IMR-90 (cell line): Measurements from ENCODE around the gene PDRG1.

Source experiments
- BHLHE40 ChIP-seq: fragments of 150-350 bp; IDR thresholded peaks from 2 replicates; pipeline ENCODE4 v1.6.1; 2016; ENCODE audit warnings: mild to moderate bottlenecking, low read depth, low read length
- CEBPB ChIP-seq: IDR thresholded peaks from 2 replicates; pipeline ENCODE4 v1.6.1; 2012; ENCODE audit warnings: low read depth, low read length, improper control_type of control experiment
- FOS ChIP-seq: fragments of 150-350 bp; IDR thresholded peaks from 2 replicates; pipeline ENCODE4 v1.6.1; 2016; ENCODE audit warnings: low read depth, low read length
- MAFK ChIP-seq: IDR thresholded peaks from 2 replicates; pipeline ENCODE4 v1.6.1; 2012; ENCODE audit warnings: low read depth, low read length, improper control_type of control experiment
- MAZ ChIP-seq: IDR thresholded peaks from 2 replicates; pipeline ENCODE4 v1.6.1; 2012; ENCODE audit warnings: low read depth, mild to moderate bottlenecking, low read length, improper control_type of control experiment, moderate library complexity, borderline replicate concordance
- MXI1 ChIP-seq: IDR thresholded peaks from 2 replicates; pipeline ENCODE4 v1.6.1; 2012; ENCODE audit warnings: low read depth, mild to moderate bottlenecking, low read length, moderate library complexity, borderline replicate concordance
- NFE2L2 ChIP-seq: fragments of 150-350 bp; IDR thresholded peaks from 2 replicates; pipeline ENCODE4 v1.6.1; 2016; ENCODE audit warnings: low read depth, mild to moderate bottlenecking, low read length
- POLR2A ChIP-seq: IDR thresholded peaks from 2 replicates; pipeline ENCODE4 v1.6.1; 2012; ENCODE audit warnings: mild to moderate bottlenecking, low read depth, low read length
- RAD21 ChIP-seq: IDR thresholded peaks from 2 replicates; pipeline ENCODE4 v1.6.1; 2012; ENCODE audit warnings: low read length, improper control_type of control experiment
- RFX5 ChIP-seq: IDR thresholded peaks from 2 replicates; pipeline ENCODE4 v1.8.0; 2012; ENCODE audit warnings: low read depth, mild to moderate bottlenecking, low read length, moderate library complexity
- SMC3 ChIP-seq: fragments of 150-350 bp; IDR thresholded peaks from 2 replicates; pipeline ENCODE4 v1.6.1; 2016; ENCODE audit warnings: low read depth, mild to moderate bottlenecking, antibody characterized with exemption, low read length, moderate library complexity
- TF ChIP-seq, protein P1 (sequence below): conservative IDR thresholded peaks from 2 replicates; pipeline ENCODE4 v1.5.1; 2012; ENCODE audit warnings: mild to moderate bottlenecking, low read depth, low read length, improper control_type of control experiment
- TF ChIP-seq, protein P2 (sequence below): fragments of 150-350 bp; IDR thresholded peaks from 2 replicates; pipeline ENCODE4 v1.6.1; 2016; ENCODE audit warnings: low read depth, mild to moderate bottlenecking, low read length, moderate library complexity, borderline replicate concordance
- TF ChIP-seq, protein P3 (sequence below): fragments of 150-350 bp; IDR thresholded peaks from 2 replicates; pipeline ENCODE4 v1.6.1; 2017; ENCODE audit warnings: mild to moderate bottlenecking, antibody characterized with exemption, low read length, low read depth

DNA sequence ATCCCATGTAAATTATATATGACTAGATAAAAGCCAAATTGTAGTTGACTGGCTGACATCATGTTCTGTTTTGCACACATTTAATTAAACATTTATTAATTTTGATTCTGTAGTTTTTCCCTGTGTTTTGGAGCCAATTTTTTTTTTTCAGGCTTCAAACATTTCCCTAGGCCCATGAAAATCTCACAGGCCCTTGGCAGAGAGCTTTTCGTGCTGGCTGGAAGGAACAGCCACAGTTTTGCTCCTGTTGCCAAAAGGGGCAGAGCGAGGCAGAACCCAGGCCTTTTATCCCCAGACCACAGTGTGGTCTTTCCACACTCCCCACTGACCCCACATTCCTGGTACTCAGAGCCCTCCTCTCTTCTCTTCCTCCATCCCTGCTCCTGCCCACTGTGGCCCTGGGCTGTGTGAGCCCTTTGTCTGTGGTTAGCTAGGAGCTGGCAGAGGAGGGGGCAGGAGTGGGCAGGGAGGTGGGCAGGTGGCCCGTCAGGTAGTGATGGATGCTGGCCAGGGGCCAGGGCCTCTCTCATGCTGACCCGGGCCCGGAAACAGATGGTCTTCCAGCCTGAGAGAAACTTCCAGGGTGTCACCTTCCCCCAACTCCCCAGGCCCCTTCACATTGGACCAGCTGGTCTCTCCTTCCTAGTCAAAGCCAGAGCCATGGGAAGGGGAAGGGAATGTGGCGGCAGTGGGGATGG lies 38.9 kb upstream of the PDRG1 start:
- TF ChIP-seq, protein P1, sequence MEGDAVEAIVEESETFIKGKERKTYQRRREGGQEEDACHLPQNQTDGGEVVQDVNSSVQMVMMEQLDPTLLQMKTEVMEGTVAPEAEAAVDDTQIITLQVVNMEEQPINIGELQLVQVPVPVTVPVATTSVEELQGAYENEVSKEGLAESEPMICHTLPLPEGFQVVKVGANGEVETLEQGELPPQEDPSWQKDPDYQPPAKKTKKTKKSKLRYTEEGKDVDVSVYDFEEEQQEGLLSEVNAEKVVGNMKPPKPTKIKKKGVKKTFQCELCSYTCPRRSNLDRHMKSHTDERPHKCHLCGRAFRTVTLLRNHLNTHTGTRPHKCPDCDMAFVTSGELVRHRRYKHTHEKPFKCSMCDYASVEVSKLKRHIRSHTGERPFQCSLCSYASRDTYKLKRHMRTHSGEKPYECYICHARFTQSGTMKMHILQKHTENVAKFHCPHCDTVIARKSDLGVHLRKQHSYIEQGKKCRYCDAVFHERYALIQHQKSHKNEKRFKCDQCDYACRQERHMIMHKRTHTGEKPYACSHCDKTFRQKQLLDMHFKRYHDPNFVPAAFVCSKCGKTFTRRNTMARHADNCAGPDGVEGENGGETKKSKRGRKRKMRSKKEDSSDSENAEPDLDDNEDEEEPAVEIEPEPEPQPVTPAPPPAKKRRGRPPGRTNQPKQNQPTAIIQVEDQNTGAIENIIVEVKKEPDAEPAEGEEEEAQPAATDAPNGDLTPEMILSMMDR: no peak
- no peak for TF ChIP-seq POLR2A
- TF ChIP-seq RAD21: no peak
- TF ChIP-seq SMC3: no peak
- no peak for TF ChIP-seq MAFK
- TF ChIP-seq MAZ: no peak
- no peak for TF ChIP-seq NFE2L2
- TF ChIP-seq CEBPB: no peak
- TF ChIP-seq FOS: no peak
- no peak for TF ChIP-seq BHLHE40
- TF ChIP-seq MXI1: no peak
- TF ChIP-seq, protein P2, sequence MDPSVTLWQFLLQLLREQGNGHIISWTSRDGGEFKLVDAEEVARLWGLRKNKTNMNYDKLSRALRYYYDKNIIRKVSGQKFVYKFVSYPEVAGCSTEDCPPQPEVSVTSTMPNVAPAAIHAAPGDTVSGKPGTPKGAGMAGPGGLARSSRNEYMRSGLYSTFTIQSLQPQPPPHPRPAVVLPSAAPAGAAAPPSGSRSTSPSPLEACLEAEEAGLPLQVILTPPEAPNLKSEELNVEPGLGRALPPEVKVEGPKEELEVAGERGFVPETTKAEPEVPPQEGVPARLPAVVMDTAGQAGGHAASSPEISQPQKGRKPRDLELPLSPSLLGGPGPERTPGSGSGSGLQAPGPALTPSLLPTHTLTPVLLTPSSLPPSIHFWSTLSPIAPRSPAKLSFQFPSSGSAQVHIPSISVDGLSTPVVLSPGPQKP: no peak
- TF ChIP-seq, protein P3, sequence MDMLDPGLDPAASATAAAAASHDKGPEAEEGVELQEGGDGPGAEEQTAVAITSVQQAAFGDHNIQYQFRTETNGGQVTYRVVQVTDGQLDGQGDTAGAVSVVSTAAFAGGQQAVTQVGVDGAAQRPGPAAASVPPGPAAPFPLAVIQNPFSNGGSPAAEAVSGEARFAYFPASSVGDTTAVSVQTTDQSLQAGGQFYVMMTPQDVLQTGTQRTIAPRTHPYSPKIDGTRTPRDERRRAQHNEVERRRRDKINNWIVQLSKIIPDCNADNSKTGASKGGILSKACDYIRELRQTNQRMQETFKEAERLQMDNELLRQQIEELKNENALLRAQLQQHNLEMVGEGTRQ: no peak
- TF ChIP-seq RFX5: no peak
